ENCODE results near the gene CHPT1. TPM values are rescaled to one million over a fixed set of nuclear protein-coding genes. Genes with fewer than 3 reads are reported as not detected.

Gene CHPT1
- total RNA-seq, 2 donors from 2014 or later = 62.0 to 74.2 TPM

DNA sequence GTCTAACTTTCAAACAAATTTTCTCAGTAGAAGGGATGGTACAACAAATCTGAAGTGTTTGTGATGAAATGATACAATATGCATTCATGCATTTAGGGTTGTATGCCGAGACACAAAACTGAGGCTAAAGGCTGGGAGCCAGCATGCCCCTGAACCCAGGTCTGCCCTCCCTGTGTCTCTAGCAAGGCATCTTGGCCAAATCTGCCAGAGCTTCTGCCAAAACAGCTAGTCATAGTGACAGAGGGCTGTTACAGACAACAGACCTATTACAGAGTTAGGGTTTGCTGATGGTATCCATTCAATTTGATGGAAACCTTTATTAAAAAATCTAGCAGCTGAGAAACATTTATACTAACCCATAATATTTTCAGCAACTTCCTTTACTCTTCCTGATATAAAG, 11.3 kb upstream of the CHPT1 start:
- no peak overlapping the region for H3K4me3 ChIP-seq
- intact Hi-C loops (cut with DNase I) = no loop called here
- no peak overlapping the region for H3K27ac ChIP-seq
- no peaks in the 10 kb centered on the region for H3K27me3 ChIP-seq
- no peaks in the 10 kb centered on the region for H3K9me3 ChIP-seq
- H3K36me3 ChIP-seq (replicated peaks in 1 of 2; ENCODE audit: insufficient read depth in 1 of 2, low read depth in 2 of 2) = no peaks in the 10 kb centered on the region
- no peaks in the 10 kb centered on the region for H3K4me1 ChIP-seq
- TF ChIP-seq POLR2A (IDR thresholded peaks at IDR 0.05) = no peak
- TF ChIP-seq, protein P1, sequence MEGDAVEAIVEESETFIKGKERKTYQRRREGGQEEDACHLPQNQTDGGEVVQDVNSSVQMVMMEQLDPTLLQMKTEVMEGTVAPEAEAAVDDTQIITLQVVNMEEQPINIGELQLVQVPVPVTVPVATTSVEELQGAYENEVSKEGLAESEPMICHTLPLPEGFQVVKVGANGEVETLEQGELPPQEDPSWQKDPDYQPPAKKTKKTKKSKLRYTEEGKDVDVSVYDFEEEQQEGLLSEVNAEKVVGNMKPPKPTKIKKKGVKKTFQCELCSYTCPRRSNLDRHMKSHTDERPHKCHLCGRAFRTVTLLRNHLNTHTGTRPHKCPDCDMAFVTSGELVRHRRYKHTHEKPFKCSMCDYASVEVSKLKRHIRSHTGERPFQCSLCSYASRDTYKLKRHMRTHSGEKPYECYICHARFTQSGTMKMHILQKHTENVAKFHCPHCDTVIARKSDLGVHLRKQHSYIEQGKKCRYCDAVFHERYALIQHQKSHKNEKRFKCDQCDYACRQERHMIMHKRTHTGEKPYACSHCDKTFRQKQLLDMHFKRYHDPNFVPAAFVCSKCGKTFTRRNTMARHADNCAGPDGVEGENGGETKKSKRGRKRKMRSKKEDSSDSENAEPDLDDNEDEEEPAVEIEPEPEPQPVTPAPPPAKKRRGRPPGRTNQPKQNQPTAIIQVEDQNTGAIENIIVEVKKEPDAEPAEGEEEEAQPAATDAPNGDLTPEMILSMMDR (IDR thresholded peaks at IDR 0.05) = no peak
- no peak for ATAC-seq
- 94 to 100% methylated on average over 1 of the region's 1 CpG for WGBS, 2 donors
- no peak for DNase-seq

DNA sequence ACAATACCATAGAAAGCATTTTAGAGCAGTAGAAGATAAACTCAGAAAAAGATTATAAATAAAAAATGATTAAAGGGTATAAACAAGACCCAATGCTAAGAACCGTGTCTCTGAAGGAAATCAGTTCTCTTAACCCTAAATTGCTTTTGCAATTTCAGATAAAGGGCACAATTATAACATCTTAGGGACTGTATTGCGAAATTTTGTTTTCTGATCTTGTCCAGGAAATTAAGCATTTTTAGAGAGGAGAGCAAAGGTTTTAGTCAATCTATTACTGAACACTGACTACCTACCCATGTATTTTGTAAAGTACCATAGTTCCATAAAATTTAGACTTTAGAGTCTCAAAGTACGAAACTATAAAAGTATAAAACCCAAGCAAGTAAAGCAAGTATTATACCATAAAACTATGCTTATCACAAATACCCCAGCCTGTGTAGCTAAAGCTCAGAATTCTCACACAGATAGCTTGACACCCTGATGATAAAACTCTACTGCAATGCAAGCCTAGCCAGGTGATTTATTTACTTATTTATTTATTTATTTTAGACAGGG, 6.8 kb upstream of the CHPT1 start:
- no peaks in the 10 kb centered on the region for H3K4me1 ChIP-seq
- H3K27me3 ChIP-seq = no peaks in the 10 kb centered on the region
- TF ChIP-seq, protein P1 (IDR thresholded peaks at IDR 0.05) = no peak
- no peak for TF ChIP-seq POLR2A (IDR thresholded peaks at IDR 0.05)
- no peaks in the 10 kb centered on the region for H3K36me3 ChIP-seq (replicated peaks in 1 of 2; ENCODE audit: insufficient read depth in 1 of 2, low read depth in 2 of 2)
- WGBS, 2 donors = 44 to 62% methylated on average over 3 of the region's 3 CpGs
- intact Hi-C loops (cut with DNase I) = no loop called here
- ATAC-seq = no peak
- DNase-seq = no peak
- no peak overlapping the region for H3K27ac ChIP-seq
- H3K9me3 ChIP-seq = no peaks in the 10 kb centered on the region
- H3K4me3 ChIP-seq = no peak overlapping the region

DNA sequence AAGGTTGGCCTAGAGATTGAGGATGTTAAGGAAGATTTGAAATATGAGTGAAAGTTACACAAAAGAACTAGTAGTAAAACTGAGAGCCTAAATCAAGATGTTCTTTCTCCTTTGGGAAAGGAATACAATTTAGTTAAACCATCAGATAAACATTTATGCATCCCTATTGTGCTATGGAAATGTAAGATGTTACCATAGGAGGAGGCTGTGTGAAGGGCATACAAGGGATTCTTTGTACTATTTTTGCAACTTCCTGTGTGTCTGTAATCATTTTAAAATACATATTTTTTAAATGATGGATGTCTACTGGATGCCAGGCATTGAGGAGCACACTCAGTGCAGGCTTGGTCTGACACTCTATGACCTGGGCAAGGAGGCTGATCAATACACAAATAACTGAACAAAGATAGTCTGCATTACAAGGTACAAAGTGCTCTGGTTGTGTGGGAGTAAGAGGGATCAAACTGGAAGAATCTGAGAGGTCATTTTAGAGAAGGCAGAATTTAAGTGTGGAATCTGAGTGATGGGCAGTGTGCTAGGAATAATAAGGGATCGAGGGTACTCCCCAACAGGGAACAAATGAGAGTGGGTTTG, 5.8 kb upstream of the CHPT1 start:
- Histone ChIP-seq H3K9me3 (no peaks in the 10 kb centered on the region), H3K4me3 (no peak overlapping the region), H3K27ac (no peak overlapping the region), H3K27me3 (no peaks in the 10 kb centered on the region), H3K36me3 (replicated peaks in 1 of 2; ENCODE audit: insufficient read depth in 1 of 2, low read depth in 2 of 2) (no peaks in the 10 kb centered on the region), H3K4me1 (peaks cover 5% of the 10 kb centered on the region)
- DNase-seq (no peak), ATAC-seq (no peak)
- WGBS, 2 donors = 97 to 100% methylated on average over 1 of the region's 1 CpG
- intact Hi-C loops (cut with DNase I) = no loop called here
- TF ChIP-seq, protein P1 (IDR thresholded peaks at IDR 0.05) = no peak
- no peak for TF ChIP-seq POLR2A (IDR thresholded peaks at IDR 0.05)

- TF ChIP-seq, protein P1 (IDR thresholded peaks at IDR 0.05) = no peak
- TF ChIP-seq POLR2A (IDR thresholded peaks at IDR 0.05) = no peak
- H3K27me3 ChIP-seq = no peaks in the 10 kb centered on the region
- DNase-seq (no peak), ATAC-seq (no peak)
- WGBS, 2 donors = 94 to 97% methylated on average over 2 of the region's 2 CpGs
- H3K4me3 ChIP-seq = no peak overlapping the region
- H3K4me1 ChIP-seq = peaks cover 17% of the 10 kb centered on the region
- intact Hi-C loops (cut with DNase I) = no loop called here
- H3K9me3 ChIP-seq = no peaks in the 10 kb centered on the region
- no peaks in the 10 kb centered on the region for H3K36me3 ChIP-seq (replicated peaks in 1 of 2; ENCODE audit: insufficient read depth in 1 of 2, low read depth in 2 of 2)
- H3K27ac ChIP-seq = no peak overlapping the region
Measured at GRCh38 chr12:101694297-101694848, 3.1 kb upstream of the CHPT1 start.

GRCh38 chr12:101694986-101695385, 2.5 kb upstream of the CHPT1 start:
- H3K27me3 ChIP-seq = no peaks in the 10 kb centered on the region
- no peak for DNase-seq
- TF ChIP-seq, protein P1 (IDR thresholded peaks at IDR 0.05) = no peak
- no peak for TF ChIP-seq POLR2A (IDR thresholded peaks at IDR 0.05)
- ATAC-seq = no peak
- no peaks in the 10 kb centered on the region for H3K9me3 ChIP-seq
- H3K4me1 ChIP-seq = peaks cover 22% of the 10 kb centered on the region
- no peak overlapping the region for H3K27ac ChIP-seq
- intact Hi-C loops (cut with DNase I) = no loop called here
- whole genome bisulfite sequencing, 2 donors = 94 to 97% methylated on average over 2 of the region's 2 CpGs
- no peaks in the 10 kb centered on the region for H3K36me3 ChIP-seq (replicated peaks in 1 of 2; ENCODE audit: insufficient read depth in 1 of 2, low read depth in 2 of 2)
- H3K4me3 ChIP-seq = no peak overlapping the region
